NT2/D1 (cell line): ENCODE data around the gene C1orf52.

ENCODE experiments used
- DNase-seq: peaks from one replicate; pipeline ENCODE4 v3.0.0-alpha.2; 2011; ENCODE audit warnings: low read depth, low spot score
- H3K27me3 ChIP-seq: 2 replicates; pipeline ENCODE4 v1.6.0; 2011; ENCODE audit warnings: mild to moderate bottlenecking; ENCODE audit not compliant: insufficient read length, insufficient read depth
- H3K36me3 ChIP-seq: 2 replicates; pipeline ENCODE4 v1.6.1; 2011; ENCODE audit warnings: mild to moderate bottlenecking, low read length, mixed read lengths; ENCODE audit not compliant: insufficient read depth, insufficient read length
- H3K4me1 ChIP-seq: 2 replicates; pipeline ENCODE4 v1.5.1; 2011; ENCODE audit not compliant: insufficient read depth, insufficient read length
- H3K4me3 ChIP-seq: 2 replicates; pipeline ENCODE4 v1.5.1; 2011; ENCODE audit warnings: low read depth; ENCODE audit not compliant: insufficient read length
- H3K9ac ChIP-seq: 2 replicates; pipeline ENCODE4 v1.6.0; 2011; ENCODE audit warnings: low read depth; ENCODE audit not compliant: insufficient read length
- H3K9me3 ChIP-seq: 2 replicates; pipeline ENCODE4 v1.5.1; 2011; ENCODE audit warnings: mild to moderate bottlenecking, low read length; ENCODE audit not compliant: insufficient read depth
- SUZ12 ChIP-seq: IDR thresholded peaks from 2 replicates; pipeline ENCODE4 v1.6.1; 2011; ENCODE audit not compliant: insufficient read length, insufficient read depth; ENCODE audit errors: extremely low read depth
- YY1 ChIP-seq: IDR thresholded peaks from 2 replicates; pipeline ENCODE4 v1.6.1; 2011; ENCODE audit not compliant: insufficient read length, insufficient read depth
- ZNF274 ChIP-seq: IDR thresholded peaks from 2 replicates; pipeline ENCODE4 v1.6.1; 2011; ENCODE audit warnings: mild to moderate bottlenecking, low read depth, low read length

The C1orf52 gene

GRCh38 chr1:85259118-85259911, at the start of gene C1orf52:
TSS of gene C1orf52 (minus strand) at chr1:85259662. CDS start at chr1:85259633, 29 bp downstream.
- Histone ChIP-seq H3K4me3 (peak within 1 kb of the TSS; percentile 96), H3K27me3 (no peaks in the 10 kb centered on the region), H3K9me3 (peaks cover 37% of the 10 kb centered on the region), H3K36me3 (peaks cover 52% of the 10 kb centered on the region), H3K9ac (peak within 1 kb of the TSS; percentile 96), H3K4me1 (peaks cover 2% of the 10 kb centered on the region)
- no peak for TF ChIP-seq ZNF274
- peak; percentile 63 for TF ChIP-seq YY1
- TF ChIP-seq SUZ12 = no peak
- peak; percentile 97 for DNase-seq

GRCh38 chr1:85308833-85309350, 49.4 kb upstream of the C1orf52 start:
- TF ChIP-seq YY1 = no peak
- TF ChIP-seq SUZ12 = no peak
- no peak for TF ChIP-seq ZNF274
- H3K27me3 ChIP-seq = peaks cover 3% of the 10 kb centered on the region
- no peaks in the 10 kb centered on the region for H3K9me3 ChIP-seq
- no peak for DNase-seq
- no peaks in the 10 kb centered on the region for H3K36me3 ChIP-seq
- no peak overlapping the region for H3K9ac ChIP-seq
- no peaks in the 10 kb centered on the region for H3K4me1 ChIP-seq
- no peak overlapping the region for H3K4me3 ChIP-seq

- TF ChIP-seq SUZ12 = no peak
- no peak for TF ChIP-seq YY1
- no peak for TF ChIP-seq ZNF274
- Histone ChIP-seq H3K36me3 (no peaks in the 10 kb centered on the region), H3K4me1 (no peaks in the 10 kb centered on the region), H3K4me3 (no peak overlapping the region), H3K9me3 (no peaks in the 10 kb centered on the region), H3K27me3 (peaks cover 3% of the 10 kb centered on the region), H3K9ac (no peak overlapping the region)
- DNase-seq = peak; percentile 91
These were observed 48.7 kb upstream of the C1orf52 start for GRCh38 chr1:85307987-85308832.

GRCh38 chr1:85306236-85306635, 46.8 kb upstream of the C1orf52 start:
- peaks cover 3% of the 10 kb centered on the region for H3K27me3 ChIP-seq
- H3K9ac ChIP-seq = no peak overlapping the region
- TF ChIP-seq ZNF274 (no peak), YY1 (no peak), SUZ12 (no peak)
- DNase-seq = no peak
- no peaks in the 10 kb centered on the region for H3K9me3 ChIP-seq
- H3K4me1 ChIP-seq = no peaks in the 10 kb centered on the region
- no peaks in the 10 kb centered on the region for H3K36me3 ChIP-seq
- H3K4me3 ChIP-seq = no peak overlapping the region

GRCh38 chr1:85303440-85304162, 44.1 kb upstream of the C1orf52 start:
- Histone ChIP-seq H3K4me1 (peaks cover under 1% of the 10 kb centered on the region), H3K4me3 (no peak overlapping the region), H3K36me3 (no peaks in the 10 kb centered on the region), H3K9ac (no peak overlapping the region), H3K27me3 (peaks cover 2% of the 10 kb centered on the region), H3K9me3 (no peaks in the 10 kb centered on the region)
- no peak for DNase-seq
- TF ChIP-seq SUZ12 = no peak
- no peak for TF ChIP-seq YY1
- TF ChIP-seq ZNF274 = no peak

GRCh38 chr1:85300140-85300539, 40.7 kb upstream of the C1orf52 start:
- H3K4me3 ChIP-seq = no peak overlapping the region
- H3K36me3 ChIP-seq = no peaks in the 10 kb centered on the region
- TF ChIP-seq SUZ12 = no peak
- no peak for TF ChIP-seq YY1
- TF ChIP-seq ZNF274 = no peak
- no peaks in the 10 kb centered on the region for H3K27me3 ChIP-seq
- peaks cover 5% of the 10 kb centered on the region for H3K4me1 ChIP-seq
- DNase-seq = no peak
- no peaks in the 10 kb centered on the region for H3K9me3 ChIP-seq
- H3K9ac ChIP-seq = no peak overlapping the region

GRCh38 chr1:85297855-85298629, 38.6 kb upstream of the C1orf52 start:
- TF ChIP-seq YY1 (no peak), ZNF274 (no peak), SUZ12 (no peak)
- H3K4me3 ChIP-seq = no peak overlapping the region
- no peaks in the 10 kb centered on the region for H3K9me3 ChIP-seq
- no peak overlapping the region for H3K9ac ChIP-seq
- DNase-seq = no peak
- peaks cover 5% of the 10 kb centered on the region for H3K4me1 ChIP-seq
- no peaks in the 10 kb centered on the region for H3K36me3 ChIP-seq
- H3K27me3 ChIP-seq = no peaks in the 10 kb centered on the region
